Activated CD8-positive, alpha-beta memory T cell treated with anti-CD3 and anti-CD28 coated beads, Interleukin-2, amount 50 U/mL, for 1 hour (primary cell): ENCODE results near the gene IL17RA.

Experiments
- DNase-seq: peaks from one replicate; pipeline ENCODE4 v3.0.0-alpha.2; 2020; ENCODE audit errors: extremely low read depth

The IL17RA gene

DNA sequence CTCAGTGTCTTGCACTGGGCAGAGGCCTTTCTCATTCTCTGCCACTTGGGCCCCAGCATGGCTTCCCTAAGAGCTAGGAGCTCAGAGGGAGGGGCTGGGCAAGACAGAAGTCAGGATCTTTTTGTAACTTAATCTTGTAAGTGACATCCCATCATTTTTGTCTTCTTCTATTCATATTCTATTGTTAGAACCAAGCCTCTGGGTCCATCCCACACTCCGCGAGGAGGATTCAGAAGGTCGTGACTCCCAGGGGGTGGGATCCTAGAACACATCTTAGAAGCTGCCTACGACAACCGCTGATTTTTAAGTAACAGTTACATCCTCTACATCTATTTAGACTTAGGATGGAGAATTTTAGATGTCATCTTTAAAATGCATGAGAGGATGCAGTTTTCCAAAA is 1.5 kb upstream of the IL17RA start:
- no peak for DNase-seq

- DNase-seq = no peak
Observed at GRCh38 chr22:17083811-17084441, 874 bp upstream of the IL17RA start.

DNA sequence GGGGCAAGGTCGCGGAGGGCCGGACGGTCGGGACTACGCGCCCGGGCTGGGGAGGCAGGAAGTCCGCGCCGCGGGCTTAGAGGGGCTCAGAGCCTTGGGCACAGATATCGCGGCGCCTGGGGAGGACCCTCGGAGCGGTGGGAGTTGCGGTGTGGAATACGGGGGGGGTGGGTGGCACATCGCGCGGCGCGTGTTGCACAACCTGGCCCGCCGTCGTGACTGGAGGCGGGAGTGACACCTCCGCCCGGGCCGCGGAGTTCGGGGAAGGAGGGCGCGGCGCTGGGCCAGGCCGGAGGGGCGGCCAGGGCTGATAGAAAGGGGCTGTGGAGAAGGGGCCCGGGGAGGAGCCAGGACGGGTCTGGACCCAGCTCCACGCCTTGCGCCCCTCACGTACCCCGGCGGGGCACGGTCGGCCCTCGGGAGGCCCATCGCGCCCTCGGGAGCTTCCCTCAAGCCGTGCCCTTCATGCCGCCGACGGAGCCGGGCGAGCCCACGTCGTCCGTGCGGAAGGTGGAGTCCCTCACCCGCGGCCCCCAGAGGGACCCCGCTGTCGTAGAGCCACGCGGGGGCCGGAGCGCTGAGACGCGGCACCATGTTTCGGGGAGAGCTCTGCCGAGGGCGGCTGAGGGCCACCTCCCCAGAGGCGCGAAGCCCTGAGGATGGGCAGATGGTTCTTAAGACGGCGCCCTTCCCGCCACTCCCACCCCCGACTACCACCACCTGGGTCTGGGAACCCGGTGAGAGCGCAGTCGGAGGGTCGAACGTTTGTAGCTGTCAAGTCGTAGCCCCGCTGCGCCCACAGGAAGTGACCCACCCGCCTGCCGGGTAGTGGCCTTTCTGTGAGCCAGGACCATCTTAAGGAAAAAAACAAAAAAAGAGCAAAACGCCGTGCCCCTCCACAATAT is 729 bp downstream of the IL17RA start:
- no peak for DNase-seq

DNA sequence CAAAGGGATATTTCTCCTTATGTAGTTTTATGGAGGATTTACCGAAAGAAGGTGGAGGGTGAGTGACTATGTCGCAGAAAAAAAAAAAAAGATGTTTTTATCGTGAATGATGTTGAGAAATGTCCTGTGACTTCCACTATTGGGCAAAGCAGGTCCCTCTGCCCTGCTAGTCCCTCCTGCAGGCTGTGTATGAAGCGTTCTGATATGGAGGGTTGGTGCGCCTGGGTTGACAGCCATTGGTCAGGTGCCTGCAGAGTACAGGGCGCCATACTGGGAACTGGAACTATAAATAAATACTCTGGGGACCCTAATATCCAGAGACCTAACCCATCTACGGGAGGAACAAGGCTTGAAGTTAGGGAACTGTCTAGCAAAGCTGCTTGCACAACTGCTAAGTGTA is 1.5 kb downstream of the IL17RA start:
- no peak for DNase-seq

DNA sequence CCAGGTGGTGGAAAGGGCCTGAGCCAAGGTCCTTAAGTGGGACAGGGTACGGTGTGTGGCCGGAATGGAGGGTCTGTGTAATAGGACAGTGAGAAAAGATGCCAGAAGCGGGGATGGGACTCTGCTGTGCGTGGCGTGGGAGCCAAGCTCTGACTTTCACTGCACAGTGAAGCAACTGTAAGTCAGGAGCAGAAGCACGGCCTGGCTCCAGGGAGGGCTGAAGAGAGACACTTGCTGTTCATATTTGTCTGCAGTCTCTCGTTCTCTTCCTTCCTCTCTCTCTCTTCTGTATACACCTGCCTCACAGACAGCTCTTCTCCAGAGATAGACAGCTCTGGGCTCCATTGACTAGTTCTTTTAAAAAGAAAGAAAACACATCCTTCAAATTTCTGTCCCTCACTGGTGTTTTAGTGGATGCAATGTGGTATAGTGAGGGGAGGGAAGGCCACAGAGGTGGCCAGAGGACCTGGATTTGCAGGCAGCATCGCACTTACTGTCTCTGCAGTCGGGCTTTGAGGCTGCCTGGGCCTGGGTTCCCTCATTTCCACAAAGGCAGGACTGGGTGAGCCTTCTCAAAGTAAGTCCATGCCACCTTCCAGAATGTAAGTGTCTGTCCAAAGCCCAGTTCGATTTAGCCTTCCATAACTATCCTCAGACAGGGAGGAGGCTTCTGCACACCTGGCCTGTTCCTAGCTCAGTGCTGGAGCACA is 2.1 kb downstream of the IL17RA start:
- DNase-seq = no peak

DNA sequence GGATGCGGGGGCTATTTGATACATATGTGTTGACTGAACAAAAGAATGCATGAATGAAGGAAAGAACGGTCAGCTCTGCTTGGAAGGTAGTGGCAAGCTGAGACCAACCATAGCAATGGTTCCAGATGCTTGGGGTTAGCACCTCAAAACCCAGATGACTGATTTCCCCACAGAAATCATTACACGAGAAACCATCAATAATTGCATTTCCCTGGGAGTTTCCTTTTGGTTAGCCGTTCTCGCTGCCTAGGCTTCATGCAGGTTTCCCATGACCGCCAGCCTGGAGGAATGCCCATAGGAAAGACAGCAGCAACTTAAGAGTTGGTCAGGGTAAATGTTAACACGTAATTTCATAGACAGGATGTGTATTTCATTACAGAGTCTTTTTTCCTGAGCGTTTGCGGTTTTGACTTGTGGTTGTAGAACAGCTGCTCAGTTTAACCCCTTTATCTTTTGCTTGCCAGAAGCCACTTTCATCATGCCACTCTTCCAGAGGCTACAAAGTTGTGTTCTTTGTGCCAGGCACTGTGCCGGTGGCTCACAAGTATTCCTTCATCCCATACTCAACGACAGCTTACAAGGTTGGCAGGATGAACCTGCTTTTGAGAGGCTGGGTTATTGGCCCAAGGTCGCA is 2.8 kb downstream of the IL17RA start:
- peak; percentile 27 for DNase-seq

DNA sequence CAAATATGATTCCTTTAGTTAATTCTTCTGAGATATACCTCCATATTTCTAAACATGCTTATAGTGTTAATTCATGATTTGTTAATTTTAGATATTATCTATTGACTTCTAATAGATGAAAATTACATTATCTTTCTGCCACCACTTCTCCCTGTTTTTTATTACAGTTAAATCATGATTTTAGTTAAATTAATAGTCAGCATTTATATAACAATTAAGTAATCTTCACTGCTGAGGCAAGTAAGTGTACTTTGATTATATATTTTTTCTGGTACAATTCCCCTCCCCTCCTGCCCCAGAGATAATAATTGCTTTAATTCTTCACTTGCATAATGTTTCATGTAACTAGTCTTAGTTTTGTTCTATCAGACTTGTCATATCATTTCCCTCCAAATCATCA is 5.8 kb downstream of the IL17RA start:
- DNase-seq = no peak

GRCh38 chr22:17091851-17092250 is 7.1 kb downstream of the IL17RA start:
- no peak for DNase-seq

DNA sequence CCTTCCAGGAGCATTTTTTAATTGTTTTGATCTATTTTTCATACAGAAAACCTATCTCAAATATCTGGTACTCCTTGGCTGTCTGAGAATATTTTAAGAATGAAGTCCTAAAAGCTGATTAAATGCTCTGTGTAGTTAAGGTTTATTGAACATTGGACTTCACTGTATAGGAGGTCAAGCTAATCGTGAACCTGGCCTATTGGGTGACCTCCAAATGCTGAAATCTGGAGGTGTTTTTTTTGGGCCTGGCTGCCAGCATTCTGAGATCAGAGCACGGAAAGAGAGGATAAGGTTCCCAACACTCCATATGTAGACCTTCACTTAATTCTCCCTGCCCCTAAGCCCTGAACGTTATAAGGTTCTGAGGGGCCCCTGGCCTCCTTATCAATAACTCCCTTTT is 8.3 kb downstream of the IL17RA start:
- no peak for DNase-seq

DNA sequence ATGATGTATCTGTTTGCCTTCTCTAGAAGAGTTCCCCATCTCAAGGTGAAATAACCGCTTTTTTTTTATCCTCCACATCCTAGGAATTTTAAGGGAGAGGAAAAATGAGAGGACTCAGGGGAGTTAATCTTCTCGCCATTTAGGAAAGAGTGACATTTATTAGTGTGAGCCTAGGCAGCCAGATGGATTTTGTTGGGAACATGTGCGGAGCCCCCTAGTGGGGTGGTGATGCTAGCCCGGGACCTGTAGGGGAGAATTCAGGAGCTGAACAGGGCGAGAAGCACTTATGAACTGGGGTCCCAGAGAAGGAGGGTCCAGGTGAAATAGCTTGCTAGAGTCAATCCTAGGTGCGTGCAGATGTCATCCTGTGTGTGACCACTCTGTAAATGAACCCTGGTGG is 10.7 kb downstream of the IL17RA start:
- no peak for DNase-seq

DNA sequence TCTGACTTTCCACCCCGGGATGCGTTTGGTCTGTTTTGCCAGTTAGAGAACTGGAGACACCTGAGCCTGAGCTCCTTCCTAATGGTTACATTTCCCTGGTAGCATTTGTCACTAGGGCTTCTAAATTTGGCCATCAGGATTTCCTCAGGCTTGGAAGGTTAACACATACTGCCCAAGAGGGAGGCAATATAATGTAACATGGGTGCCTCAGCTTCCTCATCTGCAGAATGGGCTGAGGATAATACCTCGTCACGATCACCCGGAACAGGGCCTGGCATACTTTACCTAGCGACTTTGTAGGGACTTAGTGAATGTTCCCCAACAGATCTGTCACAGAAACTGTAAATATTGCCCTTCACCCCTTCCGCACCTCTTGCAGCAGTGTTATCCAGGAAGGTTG is 11.3 kb downstream of the IL17RA start:
- DNase-seq = no peak

DNA sequence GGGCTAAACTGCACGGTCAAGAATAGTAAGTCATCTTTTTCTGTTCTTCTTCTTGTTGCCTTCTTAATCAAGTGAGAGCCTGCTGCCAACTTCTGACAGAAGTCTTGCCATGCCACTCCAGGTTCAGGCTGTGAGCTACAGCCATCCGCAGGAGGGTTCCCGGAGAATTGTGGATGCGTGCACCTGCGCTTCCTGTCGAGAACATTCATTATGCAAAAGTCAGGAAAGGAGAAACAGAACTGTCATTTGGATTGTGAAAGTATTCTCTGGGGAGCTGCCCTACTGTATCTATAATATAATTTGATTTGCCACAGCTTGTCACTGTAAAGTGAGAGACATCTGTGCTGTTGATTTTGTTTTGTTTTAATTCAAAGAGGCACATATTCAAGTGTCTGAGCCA is 12.3 kb downstream of the IL17RA start:
- no peak for DNase-seq

DNA sequence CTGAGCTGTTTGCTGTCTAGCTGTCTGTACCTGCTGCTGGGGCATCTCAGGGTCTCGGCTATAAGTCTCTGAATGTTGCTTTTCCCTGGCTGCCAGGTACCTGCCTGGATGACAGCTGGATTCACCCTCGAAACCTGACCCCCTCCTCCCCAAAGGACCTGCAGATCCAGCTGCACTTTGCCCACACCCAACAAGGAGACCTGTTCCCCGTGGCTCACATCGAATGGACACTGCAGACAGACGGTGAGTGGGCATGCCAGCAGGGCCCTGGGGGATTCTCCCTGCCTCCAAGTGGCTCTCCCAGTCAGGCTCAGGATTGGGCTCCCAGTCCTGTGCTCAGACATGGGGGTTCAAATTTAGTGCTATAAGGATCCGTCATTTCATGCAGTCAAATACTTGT is 12.9 kb downstream of the IL17RA start:
- no peak for DNase-seq

- DNase-seq = no peak
Observed at GRCh38 chr22:17098379-17098819, 13.6 kb downstream of the IL17RA start.

- no peak for DNase-seq
Observed at GRCh38 chr22:17100621-17101020, 15.8 kb downstream of the IL17RA start.

- DNase-seq = no peak
Observed at GRCh38 chr22:17101475-17102296, 16.9 kb downstream of the IL17RA start.

DNA sequence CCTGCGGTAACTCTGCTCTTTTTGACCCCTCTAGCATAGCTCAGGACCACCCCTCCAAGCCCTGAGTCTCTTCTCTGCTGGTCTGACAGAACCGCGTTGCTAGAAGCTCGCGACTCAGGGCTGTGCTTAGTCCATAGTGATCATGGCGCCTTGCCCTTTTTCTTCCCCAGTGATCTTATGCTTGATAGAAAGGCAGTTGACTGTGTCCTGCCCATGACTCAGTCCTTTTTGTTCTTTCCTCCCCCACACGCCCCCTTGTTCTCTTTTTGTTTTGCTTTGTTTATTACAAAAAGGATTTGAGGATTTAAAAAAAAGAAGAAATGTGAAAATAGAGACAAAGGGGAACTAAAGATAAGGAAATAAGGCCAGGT is 17.5 kb downstream of the IL17RA start:
- no peak for DNase-seq

GRCh38 chr22:17103351-17103750 is 18.6 kb downstream of the IL17RA start:
- no peak for DNase-seq

DNA sequence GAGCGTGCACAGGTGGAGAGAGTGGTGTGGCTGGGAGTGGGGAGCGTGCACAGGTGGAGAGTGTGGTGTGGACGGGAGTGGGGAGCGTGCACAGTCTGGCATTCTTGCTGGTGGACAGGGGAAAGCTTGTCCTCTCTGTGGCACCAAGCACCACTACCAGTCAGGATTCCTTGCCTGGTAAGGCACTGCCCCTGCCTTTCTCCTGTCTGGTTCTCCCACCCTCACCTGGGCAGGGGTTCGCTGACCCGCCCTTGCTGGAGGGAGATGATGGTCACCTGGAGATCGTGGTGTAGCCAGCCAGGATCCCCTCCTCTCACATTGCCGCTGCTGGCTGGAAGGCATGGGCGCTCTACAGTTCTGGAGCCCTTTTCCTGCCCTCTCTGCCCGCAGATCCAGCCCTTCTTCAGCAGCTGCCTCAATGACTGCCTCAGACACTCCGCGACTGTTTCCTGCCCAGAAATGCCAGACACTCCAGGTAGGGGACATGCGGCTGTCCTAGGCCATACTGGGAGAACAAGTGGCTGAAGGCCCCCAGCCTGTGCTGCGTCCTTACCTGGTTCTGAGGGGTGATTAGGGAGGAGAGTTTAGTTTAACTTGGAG is 19.6 kb downstream of the IL17RA start:
- no peak for DNase-seq

DNA sequence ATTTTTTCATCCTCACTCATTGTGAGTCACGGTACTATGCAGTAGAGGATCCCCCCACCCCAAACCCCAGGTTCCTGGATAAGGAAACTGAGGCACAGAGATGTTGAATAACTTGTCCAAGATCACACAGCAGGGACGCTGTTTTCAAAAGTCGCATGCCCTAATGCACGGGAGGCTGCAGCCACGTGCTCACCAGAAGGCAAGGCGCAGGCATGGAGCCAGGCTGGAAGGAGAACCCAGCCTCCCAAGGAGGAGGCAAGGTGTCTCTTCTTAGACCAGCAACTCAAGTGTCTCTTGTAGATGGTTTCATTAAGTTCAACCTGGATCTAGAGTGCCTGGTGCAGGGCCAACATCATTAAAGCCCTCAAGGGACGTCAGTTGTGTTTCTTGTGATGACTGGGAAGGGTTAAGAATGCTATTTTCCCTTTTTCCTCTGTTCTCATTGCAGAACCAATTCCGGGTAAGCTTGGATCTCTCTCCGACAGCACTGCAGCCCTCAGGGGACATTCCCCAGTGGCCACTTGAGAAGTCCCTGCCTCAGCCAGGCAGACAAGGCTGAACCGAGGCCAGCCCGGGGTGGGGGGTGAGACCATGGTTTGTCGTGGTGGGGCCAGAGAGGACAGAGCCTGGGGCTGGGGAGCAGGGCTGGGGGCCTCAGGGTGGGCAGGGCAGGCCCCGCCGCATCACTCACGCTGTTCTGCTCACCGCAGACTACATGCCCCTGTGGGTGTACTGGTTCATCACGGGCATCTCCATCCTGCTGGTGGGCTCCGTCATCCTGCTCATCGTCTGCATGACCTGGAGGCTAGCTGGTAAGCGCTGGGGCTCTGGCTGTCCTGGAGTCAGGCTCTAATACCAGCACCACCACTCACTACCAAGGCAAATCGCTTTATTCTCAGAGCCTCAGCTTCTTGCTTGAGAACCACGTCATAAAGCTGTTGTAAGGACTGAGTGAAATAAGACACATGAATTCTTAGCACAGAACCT is 20.6 kb downstream of the IL17RA start:
- DNase-seq = no peak
